HepG2 (cell line): ENCODE data around the gene AGBL1. TPM values are rescaled to one million over a fixed set of nuclear protein-coding genes. Genes with fewer than 3 reads are reported as not detected.

Experiments used
- ATAC-seq: fragments of 200-7000 bp; cut with Tn5 transposase; 3 replicates; pipeline ENCODE4 v1.9.1; 2020; ENCODE audit warnings: mild to moderate bottlenecking, moderate library complexity
- BruUV-seq: library from RNA; stranded (reverse); fragments of 400-500 nt; replicated peaks from 2 replicates; lab custom pipeline; 2021; lab: Mats Ljungman, UMichigan
- CTCF ChIA-PET: fragments of 300-600 bp; formaldehyde crosslinking; extraction: SDS; loops from one replicate; lab custom pipeline; 2021; ENCODE audit warnings: low total read pairs, inconsistent platforms, low intra/inter-chr PET ratio; lab: Yijun Ruan, JAX
- POLR2A ChIA-PET: fragments of 350-600 bp; sonication (Branson Sonifier 250); formaldehyde crosslinking; loops from one replicate; lab custom pipeline; 2020; ENCODE audit warnings: antibody characterized with exemption, inconsistent platforms; lab: Yijun Ruan, JAX
- DNase-seq: peaks from one replicate; pipeline ENCODE4 v3.0.0-alpha.2; 2015; ENCODE audit warnings: low spot score
- FAIRE-seq: peaks from 3 replicates; lab custom pipeline; 2011; peaks lifted over from hg19 to GRCh38; lab: Jason Lieb, UNC
- H2AFZ ChIP-seq: one replicate; pipeline ENCODE4 v1.6.1; 2011; ENCODE audit warnings: low read length, inconsistent platforms
- H3K27ac ChIP-seq: fragments of 300-600 bp; 3 replicates; pipeline ENCODE4 v1.8.0; 2011; ENCODE audit warnings: mixed run types, mild to moderate bottlenecking, mixed read lengths, low read length, inconsistent platforms; ENCODE audit not compliant: insufficient read depth; ENCODE audit errors: extremely low read length
- H3K27me3 ChIP-seq, 2 experiments: fragments of 200-600 bp in 1 of 2; 2 replicates in 1 of 2; 3 replicates in 1 of 2; pipeline versions ENCODE4 v1.6.0 to v1.8.0; 2011; ENCODE audit warnings: low read length in 2 of 2, mild to moderate bottlenecking in 2 of 2, moderate library complexity in 2 of 2, inconsistent platforms in 1 of 2; ENCODE audit not compliant: insufficient read depth in 2 of 2, control insufficient read depth in 1 of 2
- H3K36me3 ChIP-seq, 2 experiments: fragments of 200-600 bp in 1 of 2; replicated peaks in 1 of 2; 2 replicates in 1 of 2; 3 replicates in 1 of 2; pipeline versions ENCODE4 v1.5.1 to v1.8.0; 2011; ENCODE audit warnings: low read length in 2 of 2, inconsistent platforms in 1 of 2; ENCODE audit not compliant: insufficient read depth in 2 of 2, control insufficient read depth in 1 of 2
- H3K4me1 ChIP-seq: 2 replicates; pipeline ENCODE4 v1.5.1; 2012; ENCODE audit warnings: low read length, inconsistent platforms; ENCODE audit not compliant: insufficient read depth
- H3K4me2 ChIP-seq: 2 replicates; pipeline ENCODE4 v1.6.0; 2011; ENCODE audit warnings: low read depth, low read length, inconsistent platforms
- H3K4me3 ChIP-seq, 3 experiments: fragments of 200-600 bp in 1 of 3; sonication (generic), shearing (Covaris generic) in 1 of 3; replicated peaks in 1 of 3; 2 replicates each; pipeline ENCODE4 v1.5.1; 2011 to 2016; ENCODE audit warnings: low read length in 3 of 3, inconsistent platforms in 2 of 3, low read depth in 2 of 3, mild to moderate bottlenecking in 2 of 3, control low read depth in 1 of 3, mixed read lengths in 1 of 3; ENCODE audit not compliant: insufficient read depth in 1 of 3
- H3K79me2 ChIP-seq: one replicate; pipeline ENCODE4 v1.6.1; 2011; ENCODE audit warnings: low read length, inconsistent platforms; ENCODE audit not compliant: insufficient read depth
- H3K9ac ChIP-seq: 2 replicates; pipeline ENCODE4 v1.6.0; 2011; ENCODE audit warnings: mild to moderate bottlenecking, low read depth, low read length, inconsistent platforms; ENCODE audit not compliant: insufficient read depth
- H3K9me3 ChIP-seq: 2 replicates; pipeline ENCODE4 v1.5.1; 2012; ENCODE audit warnings: mild to moderate bottlenecking, low read length
- H4K20me1 ChIP-seq: 2 replicates; pipeline ENCODE4 v1.6.0; 2011; ENCODE audit warnings: inconsistent platforms, mild to moderate bottlenecking, low read length, moderate library complexity; ENCODE audit not compliant: insufficient read depth
- ATM ChIP-seq: fragments of 450-650 bp; IDR thresholded peaks from 2 replicates; pipeline ENCODE4 v1.7.1; 2017; ENCODE audit warnings: mild to moderate bottlenecking, borderline replicate concordance
- EED ChIP-seq: sonication (generic); formaldehyde crosslinking; IDR thresholded peaks from 2 replicates; pipeline ENCODE4 v1.5.0; 2020; ENCODE audit warnings: mild to moderate bottlenecking, missing genetic modification reagents
- HIC2 ChIP-seq: sonication (generic); formaldehyde crosslinking; IDR thresholded peaks from 2 replicates; pipeline ENCODE4 v1.9.0; 2022; ENCODE audit warnings: low read depth, missing genetic modification reagents
- HNRNPH1 ChIP-seq: fragments of 200-400 bp; formaldehyde crosslinking; optimal IDR thresholded peaks from 2 replicates; pipeline ENCODE3; 2017; ENCODE audit warnings: mild to moderate bottlenecking, low read depth, low read length
- HOXA5 ChIP-seq: sonication (generic); formaldehyde crosslinking; IDR thresholded peaks from 2 replicates; pipeline ENCODE4 v1.4.0; 2020; ENCODE audit warnings: missing genetic modification reagents
- NFIC ChIP-seq: IDR thresholded peaks from 2 replicates; pipeline ENCODE4 v1.6.1; 2012; ENCODE audit warnings: mild to moderate bottlenecking, low read length, inconsistent platforms
- NONO ChIP-seq, 2 experiments: fragments of 450-650 bp in 1 of 2; sonication (generic) in 1 of 2; formaldehyde crosslinking in 1 of 2; IDR thresholded peaks in 1 of 2; conservative IDR thresholded peaks in 1 of 2; 2 replicates each; pipeline versions ENCODE4 v1.6.1 to v1.8.0; 2017 to 2022; ENCODE audit warnings: mild to moderate bottlenecking in 1 of 2, missing genetic modification reagents in 1 of 2, moderate library complexity in 1 of 2
- ZFP1 ChIP-seq: IDR thresholded peaks from 2 replicates; pipeline ENCODE4 v1.6.1; 2016
- ZFP36L2 ChIP-seq: sonication (generic); formaldehyde crosslinking; IDR thresholded peaks from 2 replicates; pipeline ENCODE4 v1.4.0; 2020; ENCODE audit warnings: missing genetic modification reagents
- ZFX ChIP-seq: sonication (generic); formaldehyde crosslinking; IDR thresholded peaks from 2 replicates; pipeline ENCODE4 v1.4.0; 2020; ENCODE audit warnings: mild to moderate bottlenecking, low read depth, missing genetic modification reagents, moderate library complexity
- ZNF124 ChIP-seq: sonication (generic); formaldehyde crosslinking; IDR thresholded peaks from 2 replicates; pipeline ENCODE4 v1.4.0; 2020; ENCODE audit warnings: missing genetic modification reagents
- ZNF383 ChIP-seq: sonication (generic); formaldehyde crosslinking; IDR thresholded peaks from 2 replicates; pipeline ENCODE4 v1.4.0; 2020; ENCODE audit warnings: missing genetic modification reagents, mild to moderate bottlenecking, borderline replicate concordance
- WGBS: methylation state at CpG from one replicate; pipeline ENCODE4 v1.1.6; 2017; ENCODE audit warnings: low lambda C conversion rate; 5-methylcytosine and 5-hydroxymethylcytosine counted together
- in situ Hi-C: cut with HindIII; loops from 2 replicates; pipeline ENCODE4 v1.10.0; 2017; ENCODE audit warnings: low pct_unique_long_range_greater_than_20kb; ENCODE audit not compliant: extremely low pct_ligation_motif_present
- intact Hi-C: fragments of 100-400 bp; cut with micrococcal nuclease; formaldehyde crosslinking; loops from one replicate; pipeline ENCODE4 v1.10.0; 2022; ENCODE audit not compliant: unreplicated experiment
- polyA plus RNA-seq, 8 experiments: library from polyadenylated mRNA; depleted of rRNA in 3 of 8; stranded (reverse) in 7 of 8; unstranded in 1 of 8; fragments of >200 nt; fragmentation: Illumina TruSeq in 4 of 8; extraction: Trizol in 4 of 8; gene quantifications; 2 replicates each; pipeline versions ENCODE4 v1.2.1 to v1.2.3, GENCODE V29; 2011 to 2016; ENCODE audit warnings: low read depth in 4 of 8, missing spikeins in 1 of 8, mixed read lengths in 1 of 8; ENCODE audit not compliant: insufficient read depth in 1 of 8
- total RNA-seq, 5 experiments: library from RNA; depleted of rRNA; stranded (reverse); fragments of >200 nt; fragmentation: Illumina TruSeq; extraction: Trizol; gene quantifications; 2 replicates each; pipeline ENCODE4 v1.2.3, GENCODE V29; 2016; ENCODE audit warnings: low read depth in 1 of 5
- TF ChIP-seq, protein P1 (sequence below): sonication (generic); formaldehyde crosslinking; IDR thresholded peaks from 2 replicates; pipeline ENCODE4 v1.8.0; 2022; ENCODE audit warnings: missing genetic modification reagents, mild to moderate bottlenecking, borderline replicate concordance
- TF ChIP-seq, protein P2 (sequence below): sonication (generic); formaldehyde crosslinking; IDR thresholded peaks from 2 replicates; pipeline ENCODE4 v1.5.1; 2020; ENCODE audit warnings: mild to moderate bottlenecking, missing genetic modification reagents

The AGBL1 gene
- total and polyA plus RNA-seq, 2 of the 13 experiments (the other 11 are each of a cell fraction or from before 2014, with no cell fraction given), result 0.01 TPM; not detected in 1

DNA sequence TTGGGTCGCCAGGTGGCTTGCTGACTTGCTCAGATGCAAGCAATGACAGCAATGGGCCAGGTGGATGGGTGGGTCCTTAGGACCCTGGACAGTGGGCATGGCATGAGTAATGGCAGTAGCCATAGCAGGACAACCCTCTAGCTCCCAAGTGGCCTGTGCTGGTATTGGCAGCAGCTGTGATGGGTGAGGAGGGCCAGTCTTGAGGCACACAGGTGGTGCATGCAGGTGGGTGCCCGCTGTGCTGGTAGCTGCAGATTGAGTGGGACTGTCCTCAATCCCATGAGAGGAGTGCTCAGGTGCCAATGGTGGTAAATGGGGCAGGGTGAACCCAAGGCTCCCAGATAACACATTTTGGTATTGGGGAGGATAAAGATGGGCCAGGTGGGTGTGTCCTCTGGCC is 24.2 kb downstream of the AGBL1 start:
- POLR2A ChIA-PET, result no interaction called here
- no peak overlapping the region for H3K9ac ChIP-seq
- no peaks in the 10 kb centered on the region for H3K27me3 ChIP-seq
- intact Hi-C loops, result no loop called here
- H3K4me1 ChIP-seq, result no peaks in the 10 kb centered on the region
- CTCF ChIA-PET, result no interaction called here
- FAIRE-seq (no peak), ATAC-seq (no peak), DNase-seq (no peak)
- no peak overlapping the region for H3K27ac ChIP-seq
- no peak overlapping the region for H3K4me3 ChIP-seq
- no TSS peak for BruUV-seq
- TF ChIP-seq ZFX (CRISPR knock-in tag), result no peak
- no peak for TF ChIP-seq NFIC
- TF ChIP-seq, protein P1, sequence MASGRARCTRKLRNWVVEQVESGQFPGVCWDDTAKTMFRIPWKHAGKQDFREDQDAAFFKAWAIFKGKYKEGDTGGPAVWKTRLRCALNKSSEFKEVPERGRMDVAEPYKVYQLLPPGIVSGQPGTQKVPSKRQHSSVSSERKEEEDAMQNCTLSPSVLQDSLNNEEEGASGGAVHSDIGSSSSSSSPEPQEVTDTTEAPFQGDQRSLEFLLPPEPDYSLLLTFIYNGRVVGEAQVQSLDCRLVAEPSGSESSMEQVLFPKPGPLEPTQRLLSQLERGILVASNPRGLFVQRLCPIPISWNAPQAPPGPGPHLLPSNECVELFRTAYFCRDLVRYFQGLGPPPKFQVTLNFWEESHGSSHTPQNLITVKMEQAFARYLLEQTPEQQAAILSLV (CRISPR knock-in tag), result no peak
- no peak for TF ChIP-seq ZNF383 (CRISPR knock-in tag)
- TF ChIP-seq EED (CRISPR knock-in tag), result no peak
- no peak for TF ChIP-seq HOXA5 (CRISPR knock-in tag)
- no peak for TF ChIP-seq ZFP1 (CRISPR knock-in tag)
- in situ Hi-C loops, result no loop called here
- no peak overlapping the region for H2AFZ ChIP-seq
- WGBS, result 20% methylated on average over 1 of the region's 2 CpGs
- no peaks in the 10 kb centered on the region for H3K79me2 ChIP-seq
- H3K36me3 ChIP-seq, result no peaks in the 10 kb centered on the region
- H3K9me3 ChIP-seq, result no peaks in the 10 kb centered on the region
- no peaks in the 10 kb centered on the region for H4K20me1 ChIP-seq
- no peak overlapping the region for H3K4me2 ChIP-seq

DNA sequence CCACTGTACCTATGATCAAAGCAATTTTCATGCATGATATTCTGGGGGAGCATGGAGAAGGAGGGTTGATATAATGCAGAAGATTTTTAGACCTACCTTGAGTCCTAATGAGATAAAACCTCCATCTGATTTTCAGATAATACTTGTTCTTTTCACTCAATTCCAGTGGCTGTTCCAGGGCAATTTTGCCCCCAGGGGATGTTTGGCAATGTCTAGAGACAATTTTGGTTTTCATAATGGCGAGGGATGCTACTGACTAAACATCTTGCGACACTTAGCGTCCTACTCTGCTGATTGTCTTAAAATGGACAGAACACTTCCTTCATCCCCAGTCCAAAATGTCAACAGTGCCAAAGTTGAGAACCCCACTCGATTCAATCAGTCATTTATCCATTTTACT is 26.6 kb downstream of the AGBL1 start:
- FAIRE-seq, result no peak
- intact Hi-C loops, result no loop called here
- Histone ChIP-seq H3K9me3 (no peaks in the 10 kb centered on the region), H3K4me1 (no peaks in the 10 kb centered on the region), H3K27ac (no peak overlapping the region), H2AFZ (no peak overlapping the region), H3K79me2 (no peaks in the 10 kb centered on the region), H3K4me2 (no peak overlapping the region), H3K36me3 (no peaks in the 10 kb centered on the region), H3K9ac (no peak overlapping the region), H3K27me3 (no peaks in the 10 kb centered on the region), H4K20me1 (no peaks in the 10 kb centered on the region), H3K4me3 (no peak overlapping the region)
- no peak for DNase-seq
- CTCF ChIA-PET, result no interaction called here
- in situ Hi-C loops, result no loop called here
- POLR2A ChIA-PET, result no interaction called here
- no TSS peak for BruUV-seq
- 20% methylated on average over 4 of the region's 4 CpGs for WGBS
- no peak for ATAC-seq
- TF ChIP-seq HIC2 (CRISPR knock-in tag) (no peak), ZNF124 (CRISPR knock-in tag) (no peak), HNRNPH1 (no peak), ATM (no peak), NONO (IDR thresholded peaks at IDR 0.05) (no peak), NONO (CRISPR knock-in tag; conservative IDR thresholded peaks at IDR 0.05) (no peak), ZFP36L2 (CRISPR knock-in tag) (no peak)
- TF ChIP-seq, protein P2, sequence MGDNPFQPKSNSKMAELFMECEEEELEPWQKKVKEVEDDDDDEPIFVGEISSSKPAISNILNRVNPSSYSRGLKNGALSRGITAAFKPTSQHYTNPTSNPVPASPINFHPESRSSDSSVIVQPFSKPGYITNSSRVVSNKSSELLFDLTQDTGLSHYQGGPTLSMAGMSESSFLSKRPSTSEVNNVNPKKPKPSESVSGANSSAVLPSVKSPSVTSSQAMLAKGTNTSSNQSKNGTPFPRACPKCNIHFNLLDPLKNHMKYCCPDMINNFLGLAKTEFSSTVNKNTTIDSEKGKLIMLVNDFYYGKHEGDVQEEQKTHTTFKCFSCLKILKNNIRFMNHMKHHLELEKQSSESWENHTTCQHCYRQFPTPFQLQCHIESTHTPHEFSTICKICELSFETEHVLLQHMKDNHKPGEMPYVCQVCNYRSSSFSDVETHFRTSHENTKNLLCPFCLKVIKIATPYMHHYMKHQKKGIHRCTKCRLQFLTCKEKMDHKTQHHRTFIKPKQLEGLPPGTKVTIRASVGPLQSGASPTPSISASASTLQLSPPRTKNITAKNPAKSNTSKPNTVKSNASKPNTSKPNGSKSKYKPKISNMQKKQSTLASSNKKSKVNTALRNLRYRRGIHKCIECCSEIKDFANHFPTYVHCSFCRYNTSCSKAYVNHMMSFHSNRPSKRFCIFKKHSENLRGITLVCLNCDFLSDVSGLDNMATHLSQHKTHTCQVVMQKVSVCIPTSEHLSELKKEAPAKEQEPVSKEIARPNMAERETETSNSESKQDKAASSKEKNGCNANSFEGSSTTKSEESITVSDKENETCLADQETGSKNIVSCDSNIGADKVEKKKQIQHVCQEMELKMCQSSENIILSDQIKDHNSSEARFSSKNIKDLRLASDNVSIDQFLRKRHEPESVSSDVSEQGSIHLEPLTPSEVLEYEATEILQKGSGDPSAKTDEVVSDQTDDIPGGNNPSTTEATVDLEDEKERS (CRISPR knock-in tag), result no peak
